ENCODE measurements around the gene CFDP1.

CFDP1 gene

GRCh38 chr16:75322740-75323139, 110.6 kb downstream of the CFDP1 start:
- no peaks in the 10 kb centered on the region for H3K27me3 ChIP-seq (ENCODE audit: insufficient read depth, low read length)
- peaks cover 5% of the 10 kb centered on the region for H3K36me3 ChIP-seq (ENCODE audit: insufficient read depth, low read depth, low read length)
- H3K9ac ChIP-seq (ENCODE audit: low read depth, low read length): no peak overlapping the region
- H3K9me3 ChIP-seq (ENCODE audit: insufficient read depth, low read depth, low read length): no peaks in the 10 kb centered on the region
- H3K4me3 ChIP-seq (ENCODE audit: low read length): no peak overlapping the region
- peaks cover 5% of the 10 kb centered on the region for H3K4me1 ChIP-seq (ENCODE audit: insufficient read depth, low read length)
- H3K27ac ChIP-seq (ENCODE audit: low read length): no peak overlapping the region

GRCh38 chr16:75320435-75320834, 112.9 kb downstream of the CFDP1 start:
- Histone ChIP-seq H3K27ac (ENCODE audit: low read length) (no peak overlapping the region), H3K27me3 (ENCODE audit: insufficient read depth, low read length) (no peaks in the 10 kb centered on the region), H3K4me3 (ENCODE audit: low read length) (no peak overlapping the region), H3K9ac (ENCODE audit: low read depth, low read length) (no peak overlapping the region), H3K36me3 (ENCODE audit: insufficient read depth, low read depth, low read length) (peaks cover 5% of the 10 kb centered on the region), H3K4me1 (ENCODE audit: insufficient read depth, low read length) (peaks cover 5% of the 10 kb centered on the region), H3K9me3 (ENCODE audit: insufficient read depth, low read depth, low read length) (no peaks in the 10 kb centered on the region)

- Histone ChIP-seq H3K27ac (ENCODE audit: low read length) (no peak overlapping the region), H3K9me3 (ENCODE audit: insufficient read depth, low read depth, low read length) (no peaks in the 10 kb centered on the region), H3K36me3 (ENCODE audit: insufficient read depth, low read depth, low read length) (peaks cover 5% of the 10 kb centered on the region), H3K27me3 (ENCODE audit: insufficient read depth, low read length) (no peaks in the 10 kb centered on the region), H3K4me1 (ENCODE audit: insufficient read depth, low read length) (peaks cover 5% of the 10 kb centered on the region), H3K9ac (ENCODE audit: low read depth, low read length) (no peak overlapping the region), H3K4me3 (ENCODE audit: low read length) (no peak overlapping the region)
Measured at GRCh38 chr16:75319513-75320411, 113.5 kb downstream of the CFDP1 start.

- Histone ChIP-seq H3K4me1 (ENCODE audit: insufficient read depth, low read length) (peaks cover under 1% of the 10 kb centered on the region), H3K9me3 (ENCODE audit: insufficient read depth, low read depth, low read length) (no peaks in the 10 kb centered on the region), H3K36me3 (ENCODE audit: insufficient read depth, low read depth, low read length) (peaks cover 11% of the 10 kb centered on the region), H3K27me3 (ENCODE audit: insufficient read depth, low read length) (no peaks in the 10 kb centered on the region), H3K9ac (ENCODE audit: low read depth, low read length) (no peak overlapping the region), H3K27ac (ENCODE audit: low read length) (no peak overlapping the region), H3K4me3 (ENCODE audit: low read length) (no peak overlapping the region)
Measured at GRCh38 chr16:75318737-75319136, 114.6 kb downstream of the CFDP1 start.

GRCh38 chr16:75317532-75317931, 115.8 kb downstream of the CFDP1 start:
- no peaks in the 10 kb centered on the region; the same call in 1 of the 2 replicates for H3K4me1 ChIP-seq (ENCODE audit: insufficient read depth, low read length)
- no peak overlapping the region for H3K27ac ChIP-seq (ENCODE audit: low read length)
- H3K9ac ChIP-seq (ENCODE audit: low read depth, low read length): no peak overlapping the region
- peaks cover 11% of the 10 kb centered on the region for H3K36me3 ChIP-seq (ENCODE audit: insufficient read depth, low read depth, low read length)
- no peak overlapping the region for H3K4me3 ChIP-seq (ENCODE audit: low read length)
- no peaks in the 10 kb centered on the region for H3K27me3 ChIP-seq (ENCODE audit: insufficient read depth, low read length)
- H3K9me3 ChIP-seq (ENCODE audit: insufficient read depth, low read depth, low read length): no peaks in the 10 kb centered on the region

- Histone ChIP-seq H3K4me3 (ENCODE audit: low read length) (no peak overlapping the region), H3K27ac (ENCODE audit: low read length) (no peak overlapping the region), H3K36me3 (ENCODE audit: insufficient read depth, low read depth, low read length) (peaks cover 7% of the 10 kb centered on the region), H3K27me3 (ENCODE audit: insufficient read depth, low read length) (no peaks in the 10 kb centered on the region), H3K4me1 (ENCODE audit: insufficient read depth, low read length) (no peaks in the 10 kb centered on the region; the same call in 1 of the 2 replicates), H3K9ac (ENCODE audit: low read depth, low read length) (no peak overlapping the region), H3K9me3 (ENCODE audit: insufficient read depth, low read depth, low read length) (no peaks in the 10 kb centered on the region)
Measured at GRCh38 chr16:75317101-75317522, 116.2 kb downstream of the CFDP1 start.

GRCh38 chr16:75315539-75316306, 117.6 kb downstream of the CFDP1 start:
- Histone ChIP-seq H3K27me3 (ENCODE audit: insufficient read depth, low read length) (no peaks in the 10 kb centered on the region), H3K9ac (ENCODE audit: low read depth, low read length) (no peak overlapping the region), H3K4me3 (ENCODE audit: low read length) (no peak overlapping the region), H3K9me3 (ENCODE audit: insufficient read depth, low read depth, low read length) (no peaks in the 10 kb centered on the region), H3K36me3 (ENCODE audit: insufficient read depth, low read depth, low read length) (peaks cover 6% of the 10 kb centered on the region), H3K27ac (ENCODE audit: low read length) (no peak overlapping the region), H3K4me1 (ENCODE audit: insufficient read depth, low read length) (no peaks in the 10 kb centered on the region; the same call in 1 of the 2 replicates)

- H3K9ac ChIP-seq (ENCODE audit: low read depth, low read length): no peak overlapping the region
- H3K27me3 ChIP-seq (ENCODE audit: insufficient read depth, low read length): no peaks in the 10 kb centered on the region
- no peaks in the 10 kb centered on the region for H3K4me1 ChIP-seq (ENCODE audit: insufficient read depth, low read length)
- H3K36me3 ChIP-seq (ENCODE audit: insufficient read depth, low read depth, low read length): peaks cover 6% of the 10 kb centered on the region; the same call in 1 of the 2 replicates
- no peak overlapping the region for H3K27ac ChIP-seq (ENCODE audit: low read length)
- no peak overlapping the region for H3K4me3 ChIP-seq (ENCODE audit: low read length)
- no peaks in the 10 kb centered on the region for H3K9me3 ChIP-seq (ENCODE audit: insufficient read depth, low read depth, low read length)
Measured at GRCh38 chr16:75312875-75313274, 120.4 kb downstream of the CFDP1 start.

GRCh38 chr16:75311383-75311938, 121.8 kb downstream of the CFDP1 start:
- H3K27me3 ChIP-seq (ENCODE audit: insufficient read depth, low read length): no peaks in the 10 kb centered on the region
- H3K27ac ChIP-seq (ENCODE audit: low read length): no peak overlapping the region
- H3K9me3 ChIP-seq (ENCODE audit: insufficient read depth, low read depth, low read length): no peaks in the 10 kb centered on the region
- peaks cover 6% of the 10 kb centered on the region; the same call in 1 of the 2 replicates for H3K36me3 ChIP-seq (ENCODE audit: insufficient read depth, low read depth, low read length)
- H3K9ac ChIP-seq (ENCODE audit: low read depth, low read length): no peak overlapping the region
- H3K4me1 ChIP-seq (ENCODE audit: insufficient read depth, low read length): no peaks in the 10 kb centered on the region
- no peak overlapping the region for H3K4me3 ChIP-seq (ENCODE audit: low read length)

GRCh38 chr16:75310541-75310940, 122.8 kb downstream of the CFDP1 start:
- no peak overlapping the region for H3K4me3 ChIP-seq (ENCODE audit: low read length)
- no peak overlapping the region for H3K9ac ChIP-seq (ENCODE audit: low read depth, low read length)
- H3K27ac ChIP-seq (ENCODE audit: low read length): no peak overlapping the region
- 0 out of 2 replicates have a peak, but pooled peaks cover 2% of the 10 kb centered on the region for H3K4me1 ChIP-seq (ENCODE audit: insufficient read depth, low read length)
- H3K36me3 ChIP-seq (ENCODE audit: insufficient read depth, low read depth, low read length): peaks cover 10% of the 10 kb centered on the region; the same call in 1 of the 2 replicates
- no peaks in the 10 kb centered on the region for H3K9me3 ChIP-seq (ENCODE audit: insufficient read depth, low read depth, low read length)
- H3K27me3 ChIP-seq (ENCODE audit: insufficient read depth, low read length): no peaks in the 10 kb centered on the region

GRCh38 chr16:75309899-75310430, 123.3 kb downstream of the CFDP1 start:
- Histone ChIP-seq H3K4me1 (ENCODE audit: insufficient read depth, low read length) (0 out of 2 replicates have a peak, but pooled peaks cover 2% of the 10 kb centered on the region), H3K9me3 (ENCODE audit: insufficient read depth, low read depth, low read length) (no peaks in the 10 kb centered on the region), H3K4me3 (ENCODE audit: low read length) (no peak overlapping the region), H3K9ac (ENCODE audit: low read depth, low read length) (no peak overlapping the region), H3K36me3 (ENCODE audit: insufficient read depth, low read depth, low read length) (peaks cover 15% of the 10 kb centered on the region), H3K27me3 (ENCODE audit: insufficient read depth, low read length) (no peaks in the 10 kb centered on the region), H3K27ac (ENCODE audit: low read length) (no peak overlapping the region)

Measured in iPS-20b (cell line).